Panc1 (cell line): ENCODE results near the gene GNG3. TPM values are rescaled to one million over a fixed set of nuclear protein-coding genes. Genes with fewer than 3 reads are reported as not detected.

Source experiments
- ATAC-seq: fragments of 200-7000 bp; cut with Tn5 transposase; 2 replicates; pipeline ENCODE4 v1.9.1; 2020; ENCODE audit warnings: mild to moderate bottlenecking, moderate library complexity
- BruUV-seq: library from RNA; stranded (reverse); fragments of 400-500 nt; replicated peaks from 2 replicates; lab custom pipeline; 2021; lab: Mats Ljungman, UMichigan
- CTCF ChIA-PET: fragments of 300-600 bp; sonication (Branson Sonifier 250); formaldehyde crosslinking; loops from one replicate; lab custom pipeline; 2022; ENCODE audit warnings: antibody characterized with exemption; lab: Charles Lee
- POLR2A ChIA-PET: fragments of 300-600 bp; sonication (Branson Sonifier 250); formaldehyde crosslinking; loops from one replicate; lab custom pipeline; 2022; ENCODE audit warnings: antibody characterized with exemption; lab: Charles Lee
- DNase-seq: peaks from one replicate; pipeline ENCODE4 v3.0.0-alpha.2; 2010; ENCODE audit warnings: low read depth, low spot score
- H3K27ac ChIP-seq: 2 replicates; pipeline ENCODE4 v1.5.1; 2011; ENCODE audit warnings: mild to moderate bottlenecking, low read length, inconsistent platforms
- H3K27me3 ChIP-seq: fragments of 200-500 bp; sonication (Bioruptor generic); 2 replicates; pipeline ENCODE4 v1.6.0; 2014; ENCODE audit warnings: low read length, inconsistent platforms; ENCODE audit not compliant: control insufficient read depth, insufficient read depth
- H3K36me3 ChIP-seq: fragments of 200-500 bp; sonication (Bioruptor generic); 2 replicates; pipeline ENCODE4 v1.5.1; 2014; ENCODE audit warnings: inconsistent platforms, mild to moderate bottlenecking, low read length, moderate library complexity; ENCODE audit not compliant: control insufficient read depth, insufficient read depth
- H3K4me1 ChIP-seq: 2 replicates; pipeline ENCODE4 v1.5.1; 2011; ENCODE audit warnings: inconsistent platforms, mild to moderate bottlenecking, low read length, moderate library complexity; ENCODE audit not compliant: control insufficient read depth, insufficient read depth
- H3K4me3 ChIP-seq, 2 experiments: 2 replicates each; pipeline ENCODE4 v1.5.1; 2011 to 2012; ENCODE audit warnings: low read depth in 2 of 2, low read length in 2 of 2, mild to moderate bottlenecking in 2 of 2, inconsistent platforms in 1 of 2, moderate library complexity in 1 of 2
- H3K9me3 ChIP-seq: fragments of 200-500 bp; sonication (Bioruptor generic); 2 replicates; pipeline ENCODE4 v1.5.1; 2014; ENCODE audit warnings: low read depth, mild to moderate bottlenecking, inconsistent platforms, low read length, moderate library complexity; ENCODE audit not compliant: control insufficient read depth, insufficient read depth
- POLR2AphosphoS5 ChIP-seq: IDR thresholded peaks from 2 replicates; pipeline ENCODE4 v1.6.1; 2012; ENCODE audit warnings: mild to moderate bottlenecking, low read depth, low read length, moderate library complexity
- TCF7L2 ChIP-seq: IDR thresholded peaks from 2 replicates; pipeline ENCODE4 v1.6.1; 2011; ENCODE audit warnings: mild to moderate bottlenecking, low read depth, low read length, inconsistent platforms
- in situ Hi-C: cut with HindIII; loops from 2 replicates; pipeline ENCODE4 v1.10.0; 2016; ENCODE audit warnings: low sequenced_read_pairs, low pct_unique_long_range_greater_than_20kb
- intact Hi-C: fragments of 100-400 bp; cut with micrococcal nuclease; formaldehyde crosslinking; loops from one replicate; pipeline ENCODE4 v1.10.0; 2022; ENCODE audit not compliant: unreplicated experiment
- total RNA-seq: library from RNA; stranded (reverse); gene quantifications from one replicate; pipeline ENCODE4 v1.2.1, GENCODE V29; 2021; ENCODE audit not compliant: unreplicated experiment
- TF ChIP-seq, protein P1 (sequence below): fragments of 450-650 bp; IDR thresholded peaks from 2 replicates; pipeline ENCODE4 v1.5.1; 2017; ENCODE audit warnings: mild to moderate bottlenecking
- TF ChIP-seq, protein P2 (sequence below), 2 experiments: IDR thresholded peaks; 2 replicates each; pipeline ENCODE4 v1.6.1; 2011 to 2012; ENCODE audit warnings: low read depth in 2 of 2, control low read depth in 1 of 2, low read length in 1 of 2, mild to moderate bottlenecking in 1 of 2, moderate library complexity in 1 of 2; ENCODE audit not compliant: insufficient read depth in 1 of 2

The GNG3 gene
- total RNA-seq, 1 experiment from 2014 or later: not detected

DNA sequence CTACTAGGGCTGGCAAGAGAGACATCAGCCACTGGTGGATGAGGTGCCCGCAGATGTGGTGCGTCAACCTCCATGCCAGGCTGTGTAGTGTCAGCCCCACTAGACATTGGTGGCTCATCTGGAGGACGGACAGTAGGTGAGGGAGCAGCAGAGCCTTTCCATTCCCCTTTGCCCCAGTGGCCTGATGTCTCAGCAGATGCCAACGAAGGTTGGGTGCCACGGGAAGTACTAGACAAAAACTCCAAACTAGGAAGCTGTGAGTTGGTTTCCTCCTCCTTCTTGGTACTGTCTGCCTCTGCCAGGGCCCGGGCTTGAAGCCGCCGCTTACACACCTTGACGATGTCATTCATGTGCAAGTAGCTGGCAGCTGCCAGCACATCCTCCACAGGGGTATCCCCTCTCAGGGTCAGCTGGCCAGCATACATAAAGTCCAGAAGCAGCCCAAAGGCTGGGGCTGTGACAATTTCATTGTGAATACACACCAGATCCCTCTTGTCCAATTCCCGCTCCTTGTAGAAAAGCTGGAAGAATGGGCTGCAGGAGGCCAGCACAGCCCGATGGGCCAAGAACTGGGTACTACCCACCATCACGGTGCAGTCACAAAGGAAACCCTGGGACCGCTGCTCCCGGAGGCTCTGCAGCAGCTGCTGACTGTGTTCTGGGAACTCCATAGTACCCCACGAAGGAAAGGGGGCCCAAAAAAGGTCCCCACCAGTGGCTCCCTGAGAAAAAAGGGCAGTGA lies 45.7 kb downstream of the GNG3 start:
- Histone ChIP-seq H3K27ac (peak overlapping the region; percentile 98), H3K4me1 (peaks cover 8% of the 10 kb centered on the region), H3K4me3 (peak overlapping the region; percentile 76 to 87), H3K9me3 (no peaks in the 10 kb centered on the region), H3K36me3 (no peaks in the 10 kb centered on the region), H3K27me3 (no peaks in the 10 kb centered on the region)
- in situ Hi-C loops: no loop called here
- CTCF ChIA-PET: interaction anchor here (0.6 to 1.2 kb wide), 4 partner anchors 18 to 105 kb away, joined by 3 to 8 read pairs (median 4); partner anchors contain the start of genes LBHD1 and TAF6L
- TF ChIP-seq TCF7L2 (no peak), POLR2AphosphoS5 (no peak)
- TF ChIP-seq, protein P1, sequence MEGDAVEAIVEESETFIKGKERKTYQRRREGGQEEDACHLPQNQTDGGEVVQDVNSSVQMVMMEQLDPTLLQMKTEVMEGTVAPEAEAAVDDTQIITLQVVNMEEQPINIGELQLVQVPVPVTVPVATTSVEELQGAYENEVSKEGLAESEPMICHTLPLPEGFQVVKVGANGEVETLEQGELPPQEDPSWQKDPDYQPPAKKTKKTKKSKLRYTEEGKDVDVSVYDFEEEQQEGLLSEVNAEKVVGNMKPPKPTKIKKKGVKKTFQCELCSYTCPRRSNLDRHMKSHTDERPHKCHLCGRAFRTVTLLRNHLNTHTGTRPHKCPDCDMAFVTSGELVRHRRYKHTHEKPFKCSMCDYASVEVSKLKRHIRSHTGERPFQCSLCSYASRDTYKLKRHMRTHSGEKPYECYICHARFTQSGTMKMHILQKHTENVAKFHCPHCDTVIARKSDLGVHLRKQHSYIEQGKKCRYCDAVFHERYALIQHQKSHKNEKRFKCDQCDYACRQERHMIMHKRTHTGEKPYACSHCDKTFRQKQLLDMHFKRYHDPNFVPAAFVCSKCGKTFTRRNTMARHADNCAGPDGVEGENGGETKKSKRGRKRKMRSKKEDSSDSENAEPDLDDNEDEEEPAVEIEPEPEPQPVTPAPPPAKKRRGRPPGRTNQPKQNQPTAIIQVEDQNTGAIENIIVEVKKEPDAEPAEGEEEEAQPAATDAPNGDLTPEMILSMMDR: no peak
- TF ChIP-seq, protein P2, sequence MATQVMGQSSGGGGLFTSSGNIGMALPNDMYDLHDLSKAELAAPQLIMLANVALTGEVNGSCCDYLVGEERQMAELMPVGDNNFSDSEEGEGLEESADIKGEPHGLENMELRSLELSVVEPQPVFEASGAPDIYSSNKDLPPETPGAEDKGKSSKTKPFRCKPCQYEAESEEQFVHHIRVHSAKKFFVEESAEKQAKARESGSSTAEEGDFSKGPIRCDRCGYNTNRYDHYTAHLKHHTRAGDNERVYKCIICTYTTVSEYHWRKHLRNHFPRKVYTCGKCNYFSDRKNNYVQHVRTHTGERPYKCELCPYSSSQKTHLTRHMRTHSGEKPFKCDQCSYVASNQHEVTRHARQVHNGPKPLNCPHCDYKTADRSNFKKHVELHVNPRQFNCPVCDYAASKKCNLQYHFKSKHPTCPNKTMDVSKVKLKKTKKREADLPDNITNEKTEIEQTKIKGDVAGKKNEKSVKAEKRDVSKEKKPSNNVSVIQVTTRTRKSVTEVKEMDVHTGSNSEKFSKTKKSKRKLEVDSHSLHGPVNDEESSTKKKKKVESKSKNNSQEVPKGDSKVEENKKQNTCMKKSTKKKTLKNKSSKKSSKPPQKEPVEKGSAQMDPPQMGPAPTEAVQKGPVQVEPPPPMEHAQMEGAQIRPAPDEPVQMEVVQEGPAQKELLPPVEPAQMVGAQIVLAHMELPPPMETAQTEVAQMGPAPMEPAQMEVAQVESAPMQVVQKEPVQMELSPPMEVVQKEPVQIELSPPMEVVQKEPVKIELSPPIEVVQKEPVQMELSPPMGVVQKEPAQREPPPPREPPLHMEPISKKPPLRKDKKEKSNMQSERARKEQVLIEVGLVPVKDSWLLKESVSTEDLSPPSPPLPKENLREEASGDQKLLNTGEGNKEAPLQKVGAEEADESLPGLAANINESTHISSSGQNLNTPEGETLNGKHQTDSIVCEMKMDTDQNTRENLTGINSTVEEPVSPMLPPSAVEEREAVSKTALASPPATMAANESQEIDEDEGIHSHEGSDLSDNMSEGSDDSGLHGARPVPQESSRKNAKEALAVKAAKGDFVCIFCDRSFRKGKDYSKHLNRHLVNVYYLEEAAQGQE (IDR thresholded peaks at IDR 0.05; ENCODE audit: insufficient read depth in 1 of 2, low read depth in 2 of 2, low read length in 1 of 2): no peak
- DNase-seq: no peak
- TSS peak; percentile 92 for BruUV-seq
- intact Hi-C loops: loop anchor here (5.0 kb wide), 1 partner anchor 419 kb away; no protein-coding TSS in a partner anchor
- peak; percentile 3 for ATAC-seq
- POLR2A ChIA-PET: interaction anchor here (0.6 to 1.6 kb wide), 10 partner anchors 9 to 162 kb away, joined by 3 to 16 read pairs (median 6); partner anchors contain the start of genes HNRNPUL2 and TUT1

DNA sequence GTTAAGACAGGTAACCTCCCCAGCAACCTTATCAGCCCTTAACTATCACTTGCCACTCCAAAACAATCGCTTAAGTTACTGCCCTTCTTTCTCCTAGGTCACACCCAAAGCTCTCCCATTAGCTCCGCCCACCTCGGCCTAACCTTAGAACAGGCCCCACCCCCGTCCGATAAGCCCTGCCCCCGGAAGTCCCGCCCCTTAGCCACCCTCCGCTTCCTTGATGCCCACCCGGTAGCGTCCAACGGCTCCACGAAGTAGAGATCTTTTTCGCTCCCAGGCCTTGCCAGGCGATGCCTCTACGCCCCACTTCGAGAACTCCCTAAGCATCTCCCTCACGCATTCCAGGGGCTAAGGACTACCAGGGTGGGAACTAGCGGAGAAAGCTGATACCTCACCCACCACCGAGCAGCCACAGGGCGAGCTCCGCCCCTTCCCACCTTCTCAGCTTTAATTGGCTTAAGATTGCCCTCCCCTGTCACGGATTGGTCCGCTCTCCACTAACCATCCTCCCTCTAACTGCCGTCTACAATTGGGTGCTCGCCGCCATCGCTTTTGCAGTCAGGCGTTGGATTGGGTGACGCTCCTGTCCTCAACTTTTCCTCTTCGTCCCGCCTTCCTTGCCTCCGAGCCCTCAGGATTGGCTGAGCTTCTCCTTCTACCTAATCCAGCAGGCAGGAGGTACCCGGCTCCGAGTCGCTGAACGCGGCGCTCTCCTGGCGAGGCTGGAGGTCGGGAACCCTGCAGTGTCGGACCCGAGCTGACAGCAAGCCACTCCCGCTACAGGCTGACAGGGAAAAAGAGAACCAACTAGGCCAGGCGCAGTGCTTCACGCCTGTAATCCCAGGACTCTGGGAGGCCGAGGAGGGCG lies 46.5 kb downstream of the GNG3 start, which contains the start of gene ZBTB3:
TSS of gene ZBTB3 (minus strand) at position 425 of the 868 bp plus-strand sequence. CDS start 496 bp downstream, outside the sequence.
- Histone ChIP-seq H3K36me3 (no peaks in the 10 kb centered on the region), H3K27ac (peak within 1 kb of the TSS; percentile 98), H3K9me3 (no peaks in the 10 kb centered on the region), H3K4me1 (peaks cover 8% of the 10 kb centered on the region; the same call in 1 of the 2 replicates), H3K4me3 (peak within 1 kb of the TSS; percentile 76 to 87), H3K27me3 (no peaks in the 10 kb centered on the region)
- CTCF ChIA-PET: interaction anchor here (0.5 to 1.2 kb wide), 6 partner anchors 16 to 106 kb away, joined by 3 to 8 read pairs (median 5); partner anchors contain the start of genes LBHD1 and TAF6L
- ATAC-seq: peak; percentile 98
- POLR2A ChIA-PET: interaction anchor here (0.6 to 1.6 kb wide), 13 partner anchors 10 to 618 kb away, joined by 3 to 16 read pairs (median 4); partner anchors contain the start of genes HNRNPUL2 and TUT1
- peak; percentile 99 for DNase-seq
- intact Hi-C loops: loop anchor here (5.0 kb wide), 1 partner anchor 418 kb away; no protein-coding TSS in a partner anchor
- BruUV-seq: no TSS peak
- TF ChIP-seq TCF7L2 (no peak), POLR2AphosphoS5 (peak; percentile 92)
- in situ Hi-C loops: no loop called here
